Brain microvascular endothelial cell (primary cell): Measurements from ENCODE around the gene OR7C1.

Experiments used
- DNase-seq: peaks from one replicate; pipeline ENCODE4 v3.0.0-alpha.2; 2020
- H3K27ac ChIP-seq: fragments of 250-450 bp; sonication (Bioruptor Pico); 2 replicates; pipeline ENCODE4 v1.5.1; 2020; ENCODE audit warnings: mild to moderate bottlenecking, moderate library complexity
- H3K27me3 ChIP-seq: fragments of 250-450 bp; sonication (Bioruptor Pico); replicated peaks from 2 replicates; pipeline ENCODE4 v1.5.1; 2020; ENCODE audit warnings: mild to moderate bottlenecking
- H3K36me3 ChIP-seq: fragments of 250-450 bp; sonication (Bioruptor Pico); replicated peaks from 2 replicates; pipeline ENCODE4 v1.5.1; 2020; ENCODE audit warnings: mild to moderate bottlenecking
- H3K4me3 ChIP-seq: 2 replicates; pipeline ENCODE4 v1.5.1; 2011; ENCODE audit warnings: low read depth, mild to moderate bottlenecking, control low read depth, low read length, moderate library complexity
- in situ Hi-C: cut with HindIII; loops from 2 replicates; pipeline ENCODE4 v1.10.0; 2017; ENCODE audit warnings: low sequenced_read_pairs, low pct_ligation_motif_present
- TF ChIP-seq, protein P1 (sequence below): IDR thresholded peaks from 2 replicates; pipeline ENCODE4 v1.5.1; 2011; ENCODE audit warnings: low read depth, mild to moderate bottlenecking, moderate library complexity, low read length, control low read depth, inconsistent platforms; ENCODE audit errors: missing control alignments

Gene OR7C1

DNA sequence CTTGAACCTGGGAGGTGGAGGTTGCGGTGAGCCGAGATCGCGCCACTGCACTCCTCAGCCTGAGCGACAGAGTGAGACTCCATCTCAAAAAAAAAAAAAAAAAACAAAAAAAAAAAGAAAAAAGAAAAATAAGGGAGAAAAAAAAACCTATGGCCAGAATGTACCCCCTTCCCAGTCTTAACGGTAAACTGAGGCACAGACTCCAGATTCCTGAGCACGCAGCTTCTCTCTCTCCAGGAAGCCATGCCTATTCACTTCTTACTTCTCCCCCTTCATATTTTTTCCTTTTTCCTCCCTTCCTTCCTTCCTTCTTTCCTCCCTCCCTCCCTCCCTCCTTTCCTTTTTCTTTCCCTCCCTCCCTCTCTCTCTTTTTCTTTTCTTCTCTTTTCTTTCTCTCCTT, 62.0 kb downstream of the OR7C1 start:
- Histone ChIP-seq H3K27ac (no peak overlapping the region), H3K27me3 (no peaks in the 10 kb centered on the region), H3K4me3 (no peak overlapping the region), H3K36me3 (no peaks in the 10 kb centered on the region)
- DNase-seq, result no peak
- TF ChIP-seq, protein P1, sequence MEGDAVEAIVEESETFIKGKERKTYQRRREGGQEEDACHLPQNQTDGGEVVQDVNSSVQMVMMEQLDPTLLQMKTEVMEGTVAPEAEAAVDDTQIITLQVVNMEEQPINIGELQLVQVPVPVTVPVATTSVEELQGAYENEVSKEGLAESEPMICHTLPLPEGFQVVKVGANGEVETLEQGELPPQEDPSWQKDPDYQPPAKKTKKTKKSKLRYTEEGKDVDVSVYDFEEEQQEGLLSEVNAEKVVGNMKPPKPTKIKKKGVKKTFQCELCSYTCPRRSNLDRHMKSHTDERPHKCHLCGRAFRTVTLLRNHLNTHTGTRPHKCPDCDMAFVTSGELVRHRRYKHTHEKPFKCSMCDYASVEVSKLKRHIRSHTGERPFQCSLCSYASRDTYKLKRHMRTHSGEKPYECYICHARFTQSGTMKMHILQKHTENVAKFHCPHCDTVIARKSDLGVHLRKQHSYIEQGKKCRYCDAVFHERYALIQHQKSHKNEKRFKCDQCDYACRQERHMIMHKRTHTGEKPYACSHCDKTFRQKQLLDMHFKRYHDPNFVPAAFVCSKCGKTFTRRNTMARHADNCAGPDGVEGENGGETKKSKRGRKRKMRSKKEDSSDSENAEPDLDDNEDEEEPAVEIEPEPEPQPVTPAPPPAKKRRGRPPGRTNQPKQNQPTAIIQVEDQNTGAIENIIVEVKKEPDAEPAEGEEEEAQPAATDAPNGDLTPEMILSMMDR, result no peak
- in situ Hi-C loops, result no loop called here

DNA sequence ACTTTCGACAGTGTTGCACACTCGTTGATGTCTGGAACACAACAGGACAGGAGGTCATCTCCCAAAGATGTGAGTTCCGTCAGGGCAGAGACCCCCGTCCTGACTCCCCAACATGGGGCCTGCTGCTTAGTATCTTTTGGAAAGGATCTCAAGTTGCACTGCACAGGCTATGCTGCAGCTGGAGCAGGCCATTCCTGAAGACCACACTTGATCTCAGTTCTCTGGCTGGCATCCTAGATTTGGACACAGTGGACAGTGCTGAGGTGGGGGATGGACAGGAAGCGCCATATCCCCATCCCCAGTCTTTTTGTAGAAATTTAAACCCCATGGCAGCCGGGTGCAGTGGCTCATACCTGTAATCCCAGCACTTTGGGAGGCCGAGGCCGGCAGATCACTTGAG, 62.5 kb downstream of the OR7C1 start:
- Histone ChIP-seq H3K27me3 (no peaks in the 10 kb centered on the region), H3K36me3 (no peaks in the 10 kb centered on the region), H3K4me3 (no peak overlapping the region), H3K27ac (no peak overlapping the region)
- in situ Hi-C loops, result no loop called here
- no peak for DNase-seq
- TF ChIP-seq, protein P1, result no peak

DNA sequence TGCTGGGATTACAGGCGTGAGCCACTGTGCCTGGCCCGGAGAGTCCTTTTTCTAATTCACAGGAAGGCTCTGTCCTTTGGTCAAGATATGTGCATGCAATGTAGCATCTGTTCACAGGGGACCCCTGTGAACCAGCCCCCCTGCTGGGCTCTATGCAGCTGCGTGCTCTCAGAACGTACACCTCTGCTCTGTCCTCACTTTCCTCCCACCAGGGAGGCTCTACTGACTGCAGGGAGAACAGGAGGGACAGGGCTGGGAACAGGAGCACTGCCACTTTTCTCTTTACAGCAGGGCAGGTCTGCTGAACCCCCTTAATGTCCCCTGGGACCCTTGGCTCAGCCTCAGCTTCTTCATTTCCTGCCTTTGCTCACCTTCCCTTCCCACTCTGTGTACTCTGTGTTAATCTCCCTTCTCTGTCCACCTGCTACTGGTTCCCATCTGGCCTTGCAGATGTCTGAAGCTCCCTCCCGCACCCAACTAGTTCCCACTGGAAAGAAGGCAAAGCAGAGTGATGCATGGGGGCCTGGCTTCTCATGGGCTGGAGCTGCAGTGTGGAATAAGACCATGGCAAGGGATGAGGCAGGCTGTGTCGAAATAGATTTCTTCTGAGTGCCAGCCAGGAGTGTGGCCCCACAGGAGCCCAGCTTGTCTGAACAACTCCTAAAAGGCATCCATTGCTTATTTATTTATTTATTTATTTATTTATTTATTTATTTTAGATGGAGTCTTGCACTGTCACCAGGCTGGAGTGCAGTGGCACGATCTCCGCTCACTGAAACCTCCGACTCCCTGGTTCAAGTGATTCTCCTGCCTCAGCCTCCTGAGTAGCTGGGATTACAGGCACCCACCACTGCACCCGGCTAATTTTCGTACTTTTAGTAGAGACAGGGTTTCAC, 63.8 kb downstream of the OR7C1 start:
- DNase-seq, result no peak
- Histone ChIP-seq H3K27me3 (no peaks in the 10 kb centered on the region), H3K36me3 (no peaks in the 10 kb centered on the region), H3K4me3 (no peak overlapping the region), H3K27ac (no peak overlapping the region)
- in situ Hi-C loops, result no loop called here
- TF ChIP-seq, protein P1, result no peak

DNA sequence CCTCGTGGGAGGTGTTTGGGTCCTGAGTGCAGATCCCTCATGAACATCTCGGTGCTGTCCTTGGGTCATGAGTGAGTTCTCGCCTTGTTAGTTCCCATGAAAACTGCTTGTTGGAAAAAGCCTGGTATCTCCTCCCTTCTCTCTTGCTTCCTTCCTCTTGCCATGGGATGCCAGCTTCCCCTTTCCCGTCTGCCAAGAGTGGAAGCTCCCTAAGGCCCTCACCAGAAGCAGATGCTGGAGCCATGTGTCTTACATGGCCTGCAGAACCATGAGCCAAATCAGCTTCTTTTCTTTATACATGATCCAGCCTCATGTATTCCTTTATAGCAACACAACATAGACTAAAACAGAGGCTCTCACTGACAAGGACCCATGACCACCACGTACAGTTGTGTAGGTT, 64.8 kb downstream of the OR7C1 start:
- no peak overlapping the region for H3K4me3 ChIP-seq
- no peaks in the 10 kb centered on the region for H3K36me3 ChIP-seq
- no peak for DNase-seq
- TF ChIP-seq, protein P1, result no peak
- in situ Hi-C loops, result no loop called here
- no peak overlapping the region for H3K27ac ChIP-seq
- no peaks in the 10 kb centered on the region for H3K27me3 ChIP-seq

DNA sequence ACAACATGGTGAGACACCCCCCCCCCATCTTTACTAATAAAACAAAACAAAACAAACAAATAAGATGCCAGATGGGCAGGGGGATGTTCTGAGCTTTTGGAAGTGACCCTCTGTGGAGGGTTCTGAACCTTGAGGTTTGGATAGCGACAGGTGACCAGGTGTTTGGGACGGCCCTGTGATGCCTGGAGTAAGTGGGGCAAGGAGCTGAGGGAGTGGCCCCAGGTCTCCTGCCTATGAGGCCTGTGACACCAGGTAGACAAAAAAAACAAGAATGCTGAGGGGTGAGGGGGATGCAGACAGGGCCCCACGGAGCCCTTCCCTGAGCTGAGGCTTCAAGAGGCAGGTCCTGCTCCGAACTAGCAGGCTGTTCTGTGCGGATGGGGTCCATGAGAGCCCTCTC, 65.8 kb downstream of the OR7C1 start:
- DNase-seq, result no peak
- in situ Hi-C loops, result no loop called here

More for the DNA sequence above, 65.8 kb downstream of the OR7C1 start:
- Histone ChIP-seq H3K36me3 (no peaks in the 10 kb centered on the region), H3K27ac (no peak overlapping the region), H3K27me3 (no peaks in the 10 kb centered on the region), H3K4me3 (no peak overlapping the region)
- TF ChIP-seq, protein P1, result no peak
